T-helper 2 cell (primary cell): ENCODE data around the gene TOGARAM1.
A peak's percentile ranks its signal among the peaks of the same experiment; 100 is the strongest.

ENCODE experiments used
- DNase-seq, 5 experiments: peaks; one replicate each; pipeline versions ENCODE4 v3.0.0 to v3.0.0-alpha.2; 2012 to 2022
- total RNA-seq, 2 donors: gene quantifications; one replicate each; lab custom pipeline; 2026; lab: John Stamatoyannopoulos, UW

The TOGARAM1 gene
- total RNA-seq: 38.7 to 59.9 reads per million in 2 donors

- DNase-seq: peak; percentile 73 to 100 (median 95)
These were observed at the start of gene TOGARAM1, which contains the start of gene KLHL28 for GRCh38 chr14:44961554-44962333. Gene TOGARAM1, plus strand, starts transcription at chr14:44962190. Its CDS starts 232 bp downstream, at chr14:44962422. Gene KLHL28, minus strand, starts transcription at chr14:44961947. Its CDS starts 16,019 bp downstream, at chr14:44945928.

GRCh38 chr14:44914849-44915248 is 47.1 kb upstream of the TOGARAM1 start:
- DNase-seq: no peak

- peak in 2 of 5 experiments; percentile 29 to 49 for DNase-seq
These were observed 33.2 kb upstream of the TOGARAM1 start for GRCh38 chr14:44928793-44929192.

GRCh38 chr14:44935155-44935554 is 26.8 kb upstream of the TOGARAM1 start:
- no peak for DNase-seq

- DNase-seq: no peak
These were observed 24.4 kb upstream of the TOGARAM1 start for GRCh38 chr14:44937547-44937946.

DNA sequence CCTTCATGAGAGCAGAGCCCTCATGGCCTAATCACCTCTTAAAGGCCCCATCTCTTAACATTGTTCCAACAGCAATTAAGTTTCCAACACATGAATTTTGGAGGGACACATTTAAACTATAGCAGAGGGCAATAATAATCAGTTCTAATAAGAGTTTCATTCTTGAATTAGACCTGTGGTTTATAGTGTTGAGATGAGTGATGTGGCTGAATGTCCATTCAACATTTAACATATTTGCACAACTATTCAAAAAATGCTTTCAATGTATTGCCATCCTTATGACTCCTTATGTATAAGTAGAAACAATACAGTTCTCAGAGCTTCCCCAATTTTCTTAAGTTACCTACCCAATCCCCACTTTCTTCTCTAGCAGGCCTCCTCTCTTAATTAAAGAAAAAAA is 21.8 kb upstream of the TOGARAM1 start:
- DNase-seq: no peak

- peak in 1 of 5 experiments; percentile 69 for DNase-seq
These were observed 21.0 kb upstream of the TOGARAM1 start for GRCh38 chr14:44940944-44941343.

DNA sequence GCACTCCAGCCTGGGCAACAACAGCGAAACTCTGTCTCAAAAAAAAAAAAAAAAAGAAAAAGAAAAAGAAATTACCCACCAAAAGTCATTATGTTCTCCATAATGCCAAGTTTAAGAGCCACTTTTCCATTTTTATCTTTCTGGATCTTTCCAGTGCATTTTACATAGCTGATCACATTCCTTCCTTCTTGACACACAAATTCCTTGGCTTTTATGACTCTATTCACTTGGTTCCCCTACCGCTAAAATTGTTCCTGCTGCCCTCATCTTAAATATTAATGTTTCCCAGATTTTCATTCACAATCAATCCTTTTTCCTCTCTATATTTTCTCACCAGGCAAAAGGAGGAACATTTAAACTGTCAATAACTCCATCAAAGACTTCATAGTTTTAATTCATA is 20.4 kb upstream of the TOGARAM1 start:
- DNase-seq: no peak

DNA sequence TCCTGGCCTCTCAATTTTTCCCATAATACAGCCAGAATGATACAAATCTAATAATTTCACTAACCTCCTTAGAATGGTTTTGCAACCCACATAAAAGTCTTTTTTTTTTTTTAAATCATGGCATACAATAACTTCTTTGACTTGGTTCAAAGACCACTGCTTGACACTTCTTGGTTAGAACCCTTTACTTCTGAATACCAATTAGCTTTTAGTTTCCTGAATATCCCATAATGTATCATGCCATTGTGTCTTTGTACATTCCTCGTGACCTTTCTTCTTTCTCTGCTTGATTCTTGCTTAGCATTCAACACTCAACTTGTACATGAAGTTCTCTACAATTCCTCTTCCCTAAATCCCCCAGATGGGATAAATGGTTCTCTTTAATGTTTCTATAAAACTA is 19.6 kb upstream of the TOGARAM1 start:
- no peak for DNase-seq

DNA sequence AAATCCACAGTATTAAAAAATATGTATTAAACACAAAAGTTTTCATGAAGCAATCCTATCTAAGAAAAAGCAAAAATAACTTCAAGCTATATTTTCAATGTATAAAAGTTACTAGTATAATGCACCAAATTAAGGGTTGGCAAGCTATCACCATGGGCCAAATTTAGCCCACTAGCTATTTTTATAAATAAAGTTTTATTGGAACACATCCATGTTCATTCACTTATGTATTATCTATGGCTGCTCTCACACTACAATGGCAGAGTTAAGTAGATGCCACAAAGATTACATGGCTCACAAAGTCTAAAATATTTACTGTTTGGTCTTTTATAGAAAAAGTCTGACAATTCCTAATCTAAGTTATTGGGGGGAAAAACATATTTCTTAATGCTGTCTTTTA is 17.9 kb upstream of the TOGARAM1 start:
- DNase-seq: no peak

GRCh38 chr14:44945264-44945663 is 16.7 kb upstream of the TOGARAM1 start:
- no peak for DNase-seq

DNA sequence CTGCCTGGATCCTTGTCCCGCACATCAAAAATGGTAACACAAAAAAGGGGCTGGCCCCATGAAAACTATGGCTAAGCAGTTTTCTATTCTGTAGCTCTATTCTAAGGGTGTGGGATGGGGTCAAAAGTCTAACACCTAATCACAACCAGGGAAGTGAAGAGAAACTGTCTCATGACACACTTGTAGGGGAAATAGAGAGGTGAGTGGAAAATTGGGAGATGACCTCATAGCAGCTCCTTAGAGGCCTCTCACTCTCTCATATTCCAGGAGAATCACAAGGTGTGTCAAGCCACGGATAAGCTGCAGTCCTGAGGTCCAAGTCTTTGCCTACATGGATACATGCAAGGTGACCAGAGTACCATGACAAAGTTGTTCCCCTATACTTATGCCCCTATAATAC is 10.9 kb upstream of the TOGARAM1 start:
- DNase-seq: no peak

DNA sequence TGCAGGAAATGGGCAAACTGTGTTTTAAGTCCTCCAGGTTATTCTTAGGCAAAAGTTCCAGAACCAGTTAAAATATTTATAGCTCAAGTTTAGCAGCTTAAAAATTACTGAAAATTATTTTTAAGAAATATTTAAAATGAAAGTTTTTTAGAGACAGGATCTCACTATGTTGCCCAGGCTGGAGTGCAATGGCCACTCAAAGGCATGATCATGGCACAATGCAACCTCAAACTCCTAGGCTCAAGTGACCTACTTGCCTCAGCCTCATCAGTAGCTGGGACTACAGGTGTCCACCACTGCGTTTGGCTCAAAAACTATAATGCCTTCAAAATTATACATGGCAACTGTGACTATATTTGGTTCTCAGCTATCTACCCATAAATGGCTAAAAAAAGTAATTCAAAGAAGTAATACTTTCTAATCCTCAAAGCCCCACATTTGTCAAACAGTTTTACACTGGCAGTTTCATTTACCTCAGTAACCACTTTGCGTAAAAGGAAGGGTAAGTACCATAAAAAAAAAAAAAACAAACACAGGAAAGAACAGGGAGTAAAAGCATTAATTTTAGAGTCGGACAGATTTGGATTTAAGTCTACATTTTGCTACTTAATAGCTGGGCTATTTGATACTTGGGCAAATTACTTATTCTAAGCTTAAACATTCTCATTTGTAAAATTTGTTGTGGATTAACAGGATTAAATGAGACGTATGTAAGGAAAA is 9.4 kb upstream of the TOGARAM1 start:
- no peak for DNase-seq

- no peak for DNase-seq
These were observed 7.2 kb upstream of the TOGARAM1 start for GRCh38 chr14:44954750-44955149.

DNA sequence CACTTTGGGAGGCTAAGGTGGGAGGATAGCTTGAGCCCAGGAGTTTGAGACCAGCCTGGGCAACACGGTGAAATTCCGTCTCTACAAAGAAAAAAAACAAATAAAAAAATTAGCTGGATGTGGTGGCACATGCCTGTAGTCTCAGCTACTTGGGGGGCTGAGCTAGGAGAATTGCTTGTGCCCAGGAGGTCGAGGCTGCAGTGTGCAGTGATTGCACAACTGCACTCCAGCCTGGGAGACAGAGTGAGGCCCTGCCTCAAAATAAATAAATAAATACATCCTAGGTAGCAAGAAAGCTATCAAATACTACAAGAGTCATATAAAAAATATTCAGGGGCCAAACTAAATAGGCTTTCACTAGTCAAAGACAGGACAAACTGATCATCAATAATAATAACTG is 6.5 kb upstream of the TOGARAM1 start:
- no peak for DNase-seq

GRCh38 chr14:44956866-44957265 is 5.1 kb upstream of the TOGARAM1 start:
- no peak for DNase-seq

GRCh38 chr14:44959538-44959937 is 2.5 kb upstream of the TOGARAM1 start:
- no peak for DNase-seq

- DNase-seq: peak in 1 of 5 experiments; percentile 23
These were observed 1.8 kb upstream of the TOGARAM1 start for GRCh38 chr14:44960146-44960545.

DNA sequence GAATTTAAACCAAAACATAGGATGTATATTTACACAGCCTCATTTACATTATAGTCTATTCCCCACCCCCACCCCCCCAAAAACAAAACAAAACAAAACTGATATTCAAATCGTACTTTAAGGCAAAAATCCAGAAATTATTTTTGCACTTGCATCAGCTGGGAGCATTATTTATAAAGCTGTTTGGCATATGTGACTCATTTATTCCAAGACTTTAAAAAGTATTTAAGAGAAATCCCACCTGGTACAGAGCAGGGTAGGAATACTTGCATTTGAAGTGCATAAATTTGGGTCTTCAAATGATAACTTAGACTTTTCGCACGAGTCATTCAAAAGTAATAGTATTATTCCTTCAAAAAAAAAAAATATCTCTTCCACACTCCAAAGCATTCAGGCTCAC is 1.3 kb upstream of the TOGARAM1 start:
- DNase-seq: no peak

- DNase-seq: peak; percentile 27 to 78 (median 58)
These were observed 838 bp upstream of the TOGARAM1 start for GRCh38 chr14:44961151-44961553.

DNA sequence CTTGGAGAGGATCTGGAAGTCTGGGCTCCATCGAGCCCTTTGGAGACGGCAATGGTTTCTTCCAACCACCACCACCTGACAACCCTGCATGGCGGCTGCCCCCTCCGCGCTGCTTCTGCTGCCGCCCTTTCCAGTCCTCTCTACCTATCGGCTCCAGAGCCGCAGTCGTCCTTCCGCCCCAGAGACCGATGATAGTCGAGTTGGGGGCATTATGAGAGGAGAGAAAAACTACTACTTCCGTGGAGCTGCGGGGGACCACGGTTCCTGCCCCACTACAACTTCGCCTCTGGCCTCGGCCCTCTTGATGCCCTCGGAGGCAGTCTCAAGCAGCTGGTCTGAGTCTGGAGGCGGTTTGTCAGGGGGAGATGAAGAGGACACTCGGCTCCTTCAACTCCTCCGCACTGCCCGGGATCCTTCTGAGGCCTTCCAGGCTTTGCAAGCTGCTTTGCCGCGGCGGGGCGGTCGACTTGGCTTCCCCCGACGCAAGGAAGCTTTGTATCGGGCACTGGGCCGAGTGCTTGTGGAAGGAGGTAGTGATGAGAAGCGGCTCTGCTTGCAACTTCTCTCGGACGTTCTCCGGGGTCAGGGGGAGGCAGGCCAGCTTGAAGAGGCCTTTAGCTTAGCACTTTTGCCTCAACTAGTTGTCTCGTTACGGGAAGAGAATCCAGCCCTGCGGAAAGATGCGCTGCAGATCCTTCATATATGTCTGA is 499 bp downstream of the TOGARAM1 start:
- peak in 2 of 5 experiments; percentile 1 to 48 for DNase-seq

- peak in 1 of 5 experiments; percentile 17 for DNase-seq
These were observed 1.1 kb downstream of the TOGARAM1 start for GRCh38 chr14:44963044-44963528.

DNA sequence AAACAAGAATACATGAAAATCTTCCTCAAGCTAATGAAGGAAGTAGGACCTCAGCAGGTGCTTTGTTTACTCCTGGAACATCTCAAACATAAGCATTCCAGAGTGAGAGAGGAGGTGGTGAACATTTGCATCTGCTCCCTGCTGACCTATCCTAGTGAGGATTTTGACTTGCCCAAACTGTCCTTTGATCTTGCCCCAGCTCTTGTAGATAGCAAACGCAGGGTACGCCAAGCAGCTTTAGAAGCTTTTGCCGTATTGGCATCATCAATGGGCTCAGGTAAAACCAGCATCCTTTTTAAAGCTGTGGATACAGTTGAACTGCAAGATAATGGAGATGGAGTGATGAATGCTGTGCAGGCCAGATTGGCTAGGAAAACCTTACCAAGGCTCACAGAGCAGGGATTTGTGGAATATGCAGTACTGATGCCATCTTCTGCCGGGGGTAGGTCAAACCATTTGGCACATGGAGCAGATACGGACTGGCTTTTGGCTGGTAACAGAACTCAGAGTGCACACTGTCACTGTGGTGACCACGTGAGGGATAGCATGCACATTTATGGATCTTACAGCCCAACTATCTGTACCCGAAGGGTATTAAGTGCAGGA is 1.9 kb downstream of the TOGARAM1 start:
- DNase-seq: no peak
